ENCODE measurements around the gene EXOSC2. TPM values are rescaled to one million over a fixed set of nuclear protein-coding genes. Genes with fewer than 3 reads are reported as not detected.

The EXOSC2 gene
- total and polyA plus RNA-seq, 3 experiments from 2014 or later = 24.2 to 88.4 (median 83.5) TPM

DNA sequence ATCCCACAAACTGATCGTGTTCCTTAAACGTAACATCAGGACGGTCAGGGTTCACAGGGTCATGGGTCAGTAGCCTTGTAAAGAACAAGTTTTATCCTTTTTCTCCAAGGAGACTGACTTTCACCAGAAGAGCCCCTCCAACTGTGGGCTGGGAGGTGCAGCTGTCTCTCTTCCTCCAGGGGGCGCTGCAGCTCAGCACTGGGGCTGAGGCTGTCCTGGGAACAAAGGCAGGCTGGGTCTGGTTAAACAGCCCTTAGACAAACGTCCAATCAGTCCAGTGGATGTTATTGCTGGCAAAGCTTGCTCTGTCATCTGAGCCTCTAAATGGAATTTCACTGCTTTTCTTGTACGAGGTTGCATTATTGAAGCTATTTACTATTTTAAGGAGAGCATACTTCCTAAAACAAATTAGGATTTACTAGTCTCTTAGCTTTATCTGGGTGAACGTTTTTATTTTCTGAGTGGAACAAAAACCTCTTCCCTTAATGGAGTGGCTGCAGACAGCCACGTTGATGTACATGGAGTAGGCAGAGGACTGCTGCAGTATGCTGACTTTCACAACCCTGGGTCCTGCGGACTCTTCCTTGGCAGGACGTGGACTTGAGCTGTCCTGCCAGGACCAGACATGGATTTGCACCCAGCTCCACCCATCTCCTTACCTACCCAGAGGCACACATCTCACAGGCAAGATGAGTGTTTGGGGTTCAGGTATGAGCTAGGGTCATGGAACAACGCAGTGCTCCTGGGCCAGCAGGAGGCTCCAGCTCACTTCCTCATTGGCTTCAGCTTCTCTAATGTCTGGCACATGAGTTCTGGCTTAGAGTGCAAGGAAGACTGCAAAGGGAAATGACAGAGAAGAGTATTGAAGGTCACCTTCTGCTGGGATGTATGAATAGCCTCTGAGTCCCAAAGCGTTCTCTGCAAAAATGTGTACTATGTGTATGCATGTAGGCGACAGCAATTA is 7.8 kb downstream of the EXOSC2 start:
- POLR2A ChIA-PET = no interaction called here
- DNase-seq = peak; percentile 52 to 74 (median 61)
- H3K27ac Mint-ChIP-seq = peak overlapping the region in 3 of 8 donors; percentile 11 to 29 (median 21)

DNA sequence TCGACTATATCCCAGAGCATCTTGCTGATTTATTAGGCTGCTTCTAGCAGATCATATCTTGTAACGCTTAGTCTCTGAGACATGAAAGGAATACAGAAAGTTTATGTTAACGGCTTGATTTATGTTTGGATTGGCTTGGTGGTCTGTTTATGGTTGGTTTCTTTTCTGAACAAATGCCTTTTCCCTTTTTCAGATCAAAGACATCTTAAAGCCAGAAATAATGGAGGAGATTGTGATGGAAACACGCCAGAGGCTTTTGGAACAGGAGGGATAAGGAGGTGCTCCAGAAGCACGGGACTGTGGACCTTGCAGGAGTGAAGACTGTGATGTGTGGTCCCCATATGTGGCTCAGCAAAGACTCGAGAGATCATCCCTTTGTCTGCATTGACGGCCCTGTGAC is 9.9 kb downstream of the EXOSC2 start:
- Histone ChIP-seq H3K27me3 (ENCODE audit: insufficient read depth, low read length, poor library complexity, severe bottlenecking) (no peaks in the 10 kb centered on the region), H3K9me3 (ENCODE audit: low read length) (no peaks in the 10 kb centered on the region), H3K27ac (ENCODE audit: low read depth, low read length) (no peak overlapping the region), H3K4me1 (ENCODE audit: insufficient read depth, low read length) (no peaks in the 10 kb centered on the region), H3K36me3 (ENCODE audit: insufficient read depth, low read length) (peaks cover 42% of the 10 kb centered on the region), H3K4me3 (ENCODE audit: low read length) (no peak overlapping the region)
- Mint-ChIP-seq H3K27me3 (no peaks in the 10 kb centered on the region), H3K4me1 (peaks cover 2 to 21% (median 6%) of the 10 kb centered on the region in 3 donors), H3K27ac (no peak overlapping the region), H3K9me3 (no peaks in the 10 kb centered on the region), H3K36me3 (peaks cover 0 to 68% (median 23%) of the 10 kb centered on the region in 3 donors), H3K4me3 (no peak overlapping the region)
- CTCF ChIA-PET = interaction anchor here (1.2 kb wide), 1 partner anchor 16 kb away, joined by 3 read pairs; no protein-coding TSS in a partner anchor
- DNase-seq = no peak
- POLR2A ChIA-PET = no interaction called here

More for the DNA sequence above, 7.8 kb downstream of the EXOSC2 start:
- Histone ChIP-seq H3K36me3 (ENCODE audit: insufficient read depth, low read length) (peaks cover 60% of the 10 kb centered on the region), H3K9me3 (ENCODE audit: low read length) (no peaks in the 10 kb centered on the region), H3K4me3 (ENCODE audit: low read length) (no peak overlapping the region), H3K27me3 (ENCODE audit: insufficient read depth, low read length, poor library complexity, severe bottlenecking) (no peaks in the 10 kb centered on the region), H3K27ac (ENCODE audit: low read depth, low read length) (no peak overlapping the region), H3K4me1 (ENCODE audit: insufficient read depth, low read length) (no peaks in the 10 kb centered on the region)
- peaks cover 12 to 33% (median 15%) of the 10 kb centered on the region in 3 donors for H3K4me1 Mint-ChIP-seq
- CTCF ChIA-PET = interaction anchor here (0.8 to 4.3 kb wide), 18 partner anchors 8 to 355 kb away, joined by 3 to 24 read pairs (median 4); partner anchors contain the start of gene EXOSC2
- H3K27me3 Mint-ChIP-seq = no peaks in the 10 kb centered on the region
- no peak overlapping the region for H3K4me3 Mint-ChIP-seq
- no peaks in the 10 kb centered on the region for H3K9me3 Mint-ChIP-seq
- peaks cover 5 to 85% (median 30%) of the 10 kb centered on the region in 3 donors for H3K36me3 Mint-ChIP-seq

DNA sequence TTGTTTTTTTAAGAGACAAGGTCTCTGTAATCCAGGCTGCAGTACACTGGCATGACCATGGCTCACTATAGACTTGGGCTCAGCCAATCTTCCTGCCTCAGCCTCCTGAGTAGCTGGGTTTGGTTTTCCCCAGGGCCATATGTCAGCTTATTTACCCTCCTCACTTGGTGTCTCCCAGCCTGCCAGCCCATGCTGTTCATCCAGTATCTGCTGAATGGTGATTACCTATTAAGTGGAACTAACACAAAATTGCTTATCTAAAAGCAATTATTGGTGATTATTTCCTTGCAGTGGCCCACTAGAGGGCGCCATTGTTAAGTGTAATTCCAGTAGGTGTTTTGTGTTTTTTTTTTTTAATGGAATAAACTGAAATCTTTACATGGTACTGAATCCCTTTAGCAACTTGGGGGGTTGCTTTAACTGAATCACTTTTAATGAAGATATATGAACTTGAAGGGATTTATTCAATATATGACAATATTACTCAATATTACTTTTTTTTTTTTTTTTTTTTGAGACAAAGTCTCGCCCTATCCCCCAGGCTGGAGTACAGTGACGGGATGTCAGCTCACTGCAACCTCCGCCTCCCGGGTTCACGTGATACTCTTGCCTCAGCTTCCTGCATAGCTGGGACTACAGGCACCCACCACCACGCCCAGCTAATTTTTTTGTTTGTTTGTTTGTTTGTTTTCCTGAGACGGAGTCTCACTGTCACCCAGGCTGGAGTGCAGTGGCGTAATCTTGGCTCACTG is 13.8 kb downstream of the EXOSC2 start:
- peaks cover 6% of the 10 kb centered on the region for H3K4me1 ChIP-seq (ENCODE audit: insufficient read depth, low read length)
- Mint-ChIP-seq H3K36me3 (peaks cover 0 to 38% (median 13%) of the 10 kb centered on the region in 3 donors), H3K9me3 (no peaks in the 10 kb centered on the region), H3K27me3 (no peaks in the 10 kb centered on the region), H3K4me1 (peaks cover 6 to 12% (median 7%) of the 10 kb centered on the region in 3 donors), H3K27ac (peak overlapping the region in 3 of 8 donors; percentile 38 to 55 (median 53)), H3K4me3 (no peak overlapping the region)
- DNase-seq = peak; percentile 55 to 77 (median 62)
- peaks cover 14% of the 10 kb centered on the region for H3K36me3 ChIP-seq (ENCODE audit: insufficient read depth, low read length)
- ChIA-PET POLR2A (interaction anchor here (0.8 to 1.1 kb wide), 2 partner anchors 14 kb away, joined by 3 to 4 read pairs; partner anchors contain the start of gene EXOSC2), CTCF (interaction anchor here (0.7 to 5.5 kb wide), 13 partner anchors 11 to 339 kb away, joined by 3 to 39 read pairs (median 6); partner anchors contain the start of gene EXOSC2)
- no peak overlapping the region for H3K27ac ChIP-seq (ENCODE audit: low read depth, low read length)
- no peak overlapping the region for H3K4me3 ChIP-seq (ENCODE audit: low read length)
- no peaks in the 10 kb centered on the region for H3K27me3 ChIP-seq (ENCODE audit: insufficient read depth, low read length, poor library complexity, severe bottlenecking)
- H3K9me3 ChIP-seq (ENCODE audit: low read length) = no peaks in the 10 kb centered on the region

DNA sequence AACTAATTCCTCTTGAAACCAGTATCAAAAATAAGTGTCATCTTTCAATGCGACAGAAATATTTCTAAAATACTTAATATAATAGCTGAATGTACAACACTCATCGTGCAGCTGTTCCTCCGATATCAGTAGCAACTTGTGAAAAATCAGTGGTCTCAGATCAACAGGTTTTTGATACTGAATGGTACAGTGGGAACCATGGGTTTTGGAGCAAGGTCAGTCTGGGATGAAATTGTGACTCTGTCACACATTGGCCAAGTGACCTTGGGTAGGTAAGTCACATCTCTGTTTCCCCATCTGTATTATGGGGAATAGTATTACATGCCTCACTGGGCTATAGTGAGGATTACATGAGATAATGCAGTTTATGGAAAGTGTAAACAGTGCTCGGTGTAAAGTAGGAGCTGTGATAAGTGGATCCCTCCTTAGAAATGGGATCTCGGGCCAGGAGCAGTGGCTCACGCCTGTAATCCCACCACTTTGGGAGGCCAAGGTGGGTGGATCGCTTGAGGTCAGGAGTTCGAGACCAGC is 17.3 kb downstream of the EXOSC2 start:
- ChIA-PET CTCF (interaction anchor here (1.0 to 2.5 kb wide), 3 partner anchors 10 to 29 kb away, joined by 3 to 19 read pairs (median 6); partner anchors contain the start of gene EXOSC2), POLR2A (interaction anchor here (0.7 kb wide), 2 partner anchors 27 to 1928 kb away, joined by 3 to 5 read pairs; no protein-coding TSS in a partner anchor)
- Mint-ChIP-seq H3K9me3 (no peaks in the 10 kb centered on the region), H3K36me3 (peaks cover 0 to 15% (median 0%) of the 10 kb centered on the region in 3 donors), H3K4me3 (peak overlapping the region in 3 of 7 donors; percentile 9 to 79 (median 51)), H3K27ac (peak overlapping the region in 1 of 8 donors; percentile 58), H3K27me3 (no peaks in the 10 kb centered on the region), H3K4me1 (peaks cover 29 to 37% (median 30%) of the 10 kb centered on the region in 3 donors)
- Histone ChIP-seq H3K4me3 (ENCODE audit: low read length) (no peak overlapping the region), H3K27ac (ENCODE audit: low read depth, low read length) (no peak overlapping the region), H3K4me1 (ENCODE audit: insufficient read depth, low read length) (peaks cover 29% of the 10 kb centered on the region), H3K9me3 (ENCODE audit: low read length) (no peaks in the 10 kb centered on the region), H3K36me3 (ENCODE audit: insufficient read depth, low read length) (no peaks in the 10 kb centered on the region), H3K27me3 (ENCODE audit: insufficient read depth, low read length, poor library complexity, severe bottlenecking) (no peaks in the 10 kb centered on the region)
- DNase-seq = no peak

DNA sequence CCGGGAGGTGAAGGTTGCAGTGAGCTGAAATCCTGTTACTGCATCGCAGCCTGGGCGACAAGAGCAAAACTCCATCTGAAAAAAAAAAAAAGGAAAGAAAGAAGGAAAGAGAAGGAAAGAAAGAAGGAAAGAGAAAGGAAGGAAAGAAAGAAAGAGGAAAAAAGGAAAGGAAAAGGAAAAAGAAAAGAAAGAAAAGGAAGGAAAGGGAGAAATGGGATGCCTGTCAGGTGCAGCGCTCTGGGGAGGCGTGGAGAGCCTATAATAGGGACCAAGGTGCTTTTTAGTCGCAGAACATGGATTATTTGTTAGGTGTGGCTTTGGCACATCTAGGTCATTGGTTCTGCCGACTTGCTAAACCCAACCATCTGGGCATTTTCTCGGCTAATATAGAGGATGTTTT is 17.9 kb downstream of the EXOSC2 start:
- ChIA-PET CTCF (interaction anchor here (1.0 to 2.5 kb wide), 3 partner anchors 11 to 29 kb away, joined by 3 to 19 read pairs (median 6); partner anchors contain the start of gene EXOSC2), POLR2A (interaction anchor here (0.7 kb wide), 2 partner anchors 28 to 1927 kb away, joined by 3 to 5 read pairs; no protein-coding TSS in a partner anchor)
- no peaks in the 10 kb centered on the region for H3K9me3 ChIP-seq (ENCODE audit: low read length)
- H3K27ac Mint-ChIP-seq = peak overlapping the region in 5 of 8 donors; percentile 5 to 96 (median 57)
- H3K4me1 ChIP-seq (ENCODE audit: insufficient read depth, low read length) = peaks cover 29% of the 10 kb centered on the region
- no peaks in the 10 kb centered on the region for H3K9me3 Mint-ChIP-seq
- DNase-seq = no peak
- no peak overlapping the region for H3K27ac ChIP-seq (ENCODE audit: low read depth, low read length)
- H3K27me3 ChIP-seq (ENCODE audit: insufficient read depth, low read length, poor library complexity, severe bottlenecking) = no peaks in the 10 kb centered on the region
- H3K36me3 Mint-ChIP-seq = peaks cover 0 to 10% (median 0%) of the 10 kb centered on the region in 3 donors
- no peaks in the 10 kb centered on the region for H3K27me3 Mint-ChIP-seq
- no peak overlapping the region for H3K4me3 ChIP-seq (ENCODE audit: low read length)
- peak overlapping the region; percentile 8 to 91 (median 55) for H3K4me3 Mint-ChIP-seq
- peaks cover 32 to 43% (median 36%) of the 10 kb centered on the region in 3 donors for H3K4me1 Mint-ChIP-seq
- H3K36me3 ChIP-seq (ENCODE audit: insufficient read depth, low read length) = no peaks in the 10 kb centered on the region

DNA sequence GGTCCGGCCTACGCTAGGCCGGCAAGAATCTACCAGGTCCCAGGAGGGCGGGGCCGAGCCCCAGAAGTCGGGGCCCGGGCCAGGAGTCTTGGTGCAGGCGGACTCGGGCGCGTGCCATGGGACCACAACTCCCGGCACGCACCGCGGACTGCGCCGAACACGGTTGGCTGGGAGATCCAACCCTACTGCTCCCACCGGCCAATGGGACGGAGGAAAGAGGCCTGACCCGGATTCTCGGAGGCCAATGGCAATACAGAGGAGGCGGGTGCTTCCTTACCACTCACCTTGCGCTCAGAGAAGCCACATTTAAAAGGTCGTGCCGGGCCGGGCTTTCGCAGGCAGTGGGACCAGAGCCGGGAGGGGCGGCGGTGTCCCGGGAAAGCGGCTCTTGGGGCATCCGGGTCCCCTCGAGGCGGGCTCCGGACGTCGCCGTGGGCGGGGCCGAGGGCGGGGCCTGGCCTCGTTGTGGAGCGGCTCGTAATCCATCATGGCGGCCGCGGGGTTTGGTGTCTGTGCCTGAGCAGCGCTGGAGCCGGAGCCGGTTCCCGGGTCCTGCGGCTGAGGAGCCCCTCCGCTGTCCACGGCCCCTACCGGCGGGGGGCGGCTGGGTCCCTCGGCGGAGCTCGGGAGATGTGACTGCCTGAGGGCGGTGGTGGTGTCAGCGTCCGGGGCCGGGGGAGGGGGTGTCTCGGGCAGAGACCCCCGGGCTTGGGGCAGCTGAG is 19.1 kb downstream of the EXOSC2 start:
- H3K27me3 Mint-ChIP-seq = no peaks in the 10 kb centered on the region
- Histone ChIP-seq H3K4me3 (ENCODE audit: low read length) (peak overlapping the region; percentile 87), H3K27ac (ENCODE audit: low read depth, low read length) (peak overlapping the region; percentile 89), H3K36me3 (ENCODE audit: insufficient read depth, low read length) (no peaks in the 10 kb centered on the region), H3K27me3 (ENCODE audit: insufficient read depth, low read length, poor library complexity, severe bottlenecking) (no peaks in the 10 kb centered on the region), H3K9me3 (ENCODE audit: low read length) (no peaks in the 10 kb centered on the region), H3K4me1 (ENCODE audit: insufficient read depth, low read length) (peaks cover 29% of the 10 kb centered on the region)
- H3K36me3 Mint-ChIP-seq = peaks cover 0 to 7% (median 0%) of the 10 kb centered on the region in 3 donors
- peak overlapping the region; percentile 90 to 98 (median 96) for H3K27ac Mint-ChIP-seq
- POLR2A ChIA-PET = interaction anchor here (0.9 kb wide), 1 partner anchor 20 kb away, joined by 3 read pairs; the partner anchor contains the start of gene EXOSC2
- peaks cover 33 to 52% (median 38%) of the 10 kb centered on the region in 3 donors for H3K4me1 Mint-ChIP-seq
- CTCF ChIA-PET = interaction anchor here (1.0 to 1.7 kb wide), 3 partner anchors 10 to 19 kb away, joined by 3 to 4 read pairs (median 3); partner anchors contain the start of gene EXOSC2
- H3K9me3 Mint-ChIP-seq = no peaks in the 10 kb centered on the region
- peak overlapping the region; percentile 83 to 98 (median 91) for H3K4me3 Mint-ChIP-seq
- DNase-seq = peak; percentile 92 to 97 (median 94)

All from CD8-positive, alpha-beta memory T cell (primary cell).